Measurements from ENCODE around the gene FBXO5.
"Not testable (repeated sequence)": the region's sequence is repeated elsewhere in the genome, so short reads cannot be mapped to it uniquely, and the experiment has no call there.

FBXO5 gene, protein sequence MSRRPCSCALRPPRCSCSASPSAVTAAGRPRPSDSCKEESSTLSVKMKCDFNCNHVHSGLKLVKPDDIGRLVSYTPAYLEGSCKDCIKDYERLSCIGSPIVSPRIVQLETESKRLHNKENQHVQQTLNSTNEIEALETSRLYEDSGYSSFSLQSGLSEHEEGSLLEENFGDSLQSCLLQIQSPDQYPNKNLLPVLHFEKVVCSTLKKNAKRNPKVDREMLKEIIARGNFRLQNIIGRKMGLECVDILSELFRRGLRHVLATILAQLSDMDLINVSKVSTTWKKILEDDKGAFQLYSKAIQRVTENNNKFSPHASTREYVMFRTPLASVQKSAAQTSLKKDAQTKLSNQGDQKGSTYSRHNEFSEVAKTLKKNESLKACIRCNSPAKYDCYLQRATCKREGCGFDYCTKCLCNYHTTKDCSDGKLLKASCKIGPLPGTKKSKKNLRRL

GRCh38 chr6:152982904-152983636, at the start of gene FBXO5:
TSS of gene FBXO5 (minus strand) at chr6:152983041. CDS start at chr6:152982959, 82 bp downstream.
- DNase-seq, result peak; percentile 99

- peak; percentile 66 for DNase-seq
Measured at GRCh38 chr6:153032255-153032882, 49.5 kb upstream of the FBXO5 start.

GRCh38 chr6:153031335-153031955, 48.6 kb upstream of the FBXO5 start:
- no peak for DNase-seq

DNA sequence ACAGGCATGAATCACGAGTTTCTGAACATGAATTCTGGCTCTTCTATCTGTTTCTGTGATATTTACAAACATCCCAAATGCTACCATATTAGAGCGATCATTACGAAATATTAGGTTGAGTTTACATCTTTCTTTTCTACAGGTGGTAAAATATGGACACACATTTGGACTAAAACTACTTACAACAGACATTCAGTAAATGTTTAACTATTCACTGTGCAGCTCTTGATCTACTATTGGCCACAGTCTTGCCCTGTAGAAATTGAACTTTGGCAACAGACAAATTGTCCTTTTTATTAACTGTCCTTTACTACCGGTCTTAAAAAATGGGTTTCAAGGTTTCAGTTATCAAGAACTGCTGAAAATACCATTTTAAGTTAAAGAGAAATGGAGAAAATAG, 46.1 kb upstream of the FBXO5 start:
- DNase-seq, result no peak

DNA sequence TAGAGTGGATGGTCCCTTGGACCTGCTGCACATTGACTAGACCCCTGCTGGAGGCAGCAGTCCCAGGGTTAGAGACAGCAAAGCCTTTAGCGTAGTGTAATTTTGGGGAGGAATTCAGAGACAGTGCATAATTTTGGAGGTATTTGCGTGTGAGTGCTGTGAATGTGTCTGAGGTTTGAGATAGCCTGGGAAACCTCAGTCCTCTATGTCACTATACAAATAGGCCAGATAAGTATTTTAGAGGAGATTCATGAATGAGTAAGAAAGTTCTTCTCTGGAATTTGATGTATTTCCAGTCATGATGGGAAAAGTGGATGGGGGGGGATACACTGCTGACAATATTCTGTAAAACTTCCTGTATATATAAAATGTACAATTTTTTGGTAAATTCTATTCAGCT, 45.4 kb upstream of the FBXO5 start:
- DNase-seq, result no peak

- DNase-seq, result no peak
Measured at GRCh38 chr6:153027480-153027879, 44.6 kb upstream of the FBXO5 start.

GRCh38 chr6:153024709-153025017, 41.8 kb upstream of the FBXO5 start:
- DNase-seq, result no peak

DNA sequence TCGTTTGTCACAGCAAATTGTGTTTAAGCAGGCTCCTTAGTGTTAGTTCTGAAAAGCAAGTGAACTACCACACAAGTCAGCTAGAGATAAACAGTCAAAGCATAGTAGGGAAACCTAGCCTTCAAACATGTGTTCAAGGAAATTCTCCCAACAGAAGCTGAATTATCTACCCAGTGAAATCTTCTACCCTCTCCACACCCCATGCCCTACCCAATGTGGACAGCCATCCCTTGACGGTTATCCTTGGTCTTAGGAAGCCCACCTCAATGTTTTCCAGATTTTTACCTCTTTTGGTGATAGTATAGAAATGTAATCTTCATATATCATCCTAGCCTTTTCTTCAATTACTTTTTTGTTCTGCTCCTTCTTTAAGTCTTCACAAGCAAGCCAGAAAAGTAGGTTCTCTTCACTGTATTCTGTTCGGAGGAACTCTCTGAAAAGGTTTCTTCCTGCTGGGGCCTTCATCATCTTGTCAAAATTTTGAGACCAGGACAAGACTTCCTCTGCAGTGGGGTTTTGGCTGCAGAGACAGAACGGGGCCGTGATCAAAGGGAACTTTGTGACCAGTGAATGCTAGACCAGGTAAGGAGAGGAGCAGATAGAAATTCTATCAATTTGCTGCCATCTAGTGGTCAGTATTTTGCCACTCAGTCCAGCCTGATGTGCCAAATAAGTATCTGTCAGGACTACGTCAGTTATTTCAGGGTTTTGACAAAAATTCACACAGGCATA, 41.3 kb upstream of the FBXO5 start:
- DNase-seq, result peak; percentile 75

DNA sequence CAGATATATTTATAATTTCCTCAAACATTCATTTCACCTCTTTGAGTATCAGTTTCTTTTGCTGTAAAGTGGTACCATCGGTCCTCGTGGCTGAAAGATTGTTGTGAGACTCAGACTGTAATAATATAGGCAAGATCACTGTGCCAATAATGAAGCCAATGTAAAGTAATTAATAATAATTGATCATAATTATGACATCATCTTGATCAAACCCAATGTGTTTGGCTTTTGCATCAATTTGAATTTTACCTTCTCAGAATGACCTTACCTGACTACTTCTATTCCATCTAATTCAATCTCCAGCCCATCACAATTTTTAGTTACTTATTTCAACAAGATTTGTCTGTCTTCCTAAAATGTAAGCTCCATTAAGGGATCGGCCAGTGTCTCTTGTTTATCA, 35.5 kb upstream of the FBXO5 start:
- DNase-seq, result no peak

DNA sequence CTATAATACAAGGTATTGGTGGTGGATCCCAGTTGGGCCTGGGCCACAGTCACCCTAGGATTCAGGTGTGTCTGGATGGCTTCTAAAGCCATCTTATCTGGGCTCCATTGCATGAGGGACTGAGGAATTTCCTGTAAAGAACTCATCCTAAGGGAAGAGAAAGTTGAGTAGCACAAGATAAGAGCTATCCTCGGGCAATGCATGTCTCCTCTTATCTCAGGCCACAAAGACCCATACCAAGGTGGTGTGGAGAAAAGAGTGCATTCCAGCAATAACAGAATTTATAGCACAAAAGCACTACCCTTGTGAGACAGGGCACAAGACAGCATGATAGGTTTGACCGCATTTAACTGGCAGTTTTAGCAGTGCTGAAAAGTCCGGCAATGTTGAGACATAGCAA, 34.0 kb upstream of the FBXO5 start:
- DNase-seq, result no peak

DNA sequence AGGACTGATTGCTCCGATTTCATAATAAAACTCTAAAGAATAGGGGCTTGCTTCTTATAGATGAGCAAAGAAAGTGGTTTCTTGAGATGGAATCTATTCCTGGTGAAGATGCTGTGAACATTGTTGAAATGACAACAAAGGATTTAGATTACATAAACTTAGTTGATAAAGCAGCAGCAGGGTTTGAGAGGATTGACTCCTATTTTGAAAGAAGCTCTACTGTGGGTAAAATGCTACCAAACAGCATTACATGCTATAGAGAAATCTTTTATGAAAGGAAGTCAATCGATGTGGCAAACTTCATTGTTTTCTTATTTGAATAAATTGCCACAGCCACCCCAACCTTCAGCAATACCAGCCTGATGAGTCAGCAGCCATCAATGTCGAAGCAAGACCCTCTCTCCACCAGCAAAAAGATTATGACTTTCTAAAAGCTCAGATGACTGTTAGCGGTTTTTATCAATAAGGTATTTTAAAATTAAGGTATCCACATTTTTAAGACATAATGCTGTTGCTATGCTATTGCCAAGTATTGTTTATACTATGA, 32.3 kb upstream of the FBXO5 start:
- DNase-seq, result no peak

GRCh38 chr6:153013438-153013837, 30.6 kb upstream of the FBXO5 start:
- no peak for DNase-seq

- DNase-seq, result no peak
Measured at GRCh38 chr6:153012856-153013255, 30.0 kb upstream of the FBXO5 start.

DNA sequence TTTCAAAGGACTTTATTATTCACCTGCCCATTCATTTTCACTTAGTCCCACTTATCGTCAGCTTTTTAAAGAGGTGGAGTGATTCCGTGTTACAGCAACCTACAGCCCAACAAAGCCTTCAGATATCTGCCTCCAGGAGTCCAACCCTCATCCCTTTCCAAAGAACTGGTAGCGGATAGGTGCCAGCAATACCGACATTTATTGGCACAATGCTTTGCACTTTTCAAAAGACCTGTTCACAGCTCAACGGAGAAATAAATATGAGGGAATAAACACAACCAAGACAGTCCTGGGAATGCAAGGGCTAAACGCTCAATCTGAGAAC, 20.5 kb upstream of the FBXO5 start:
- DNase-seq, result no peak

- DNase-seq, result peak; percentile 97
Measured at GRCh38 chr6:153002613-153003365, 19.9 kb upstream of the FBXO5 start, which contains the start of gene MTRF1L. TSS of gene MTRF1L (minus strand) at chr6:153002709. CDS start at chr6:153002685, 24 bp downstream.

GRCh38 chr6:153001767-153002612, 19.1 kb upstream of the FBXO5 start:
- peak; percentile 23 for DNase-seq

DNA sequence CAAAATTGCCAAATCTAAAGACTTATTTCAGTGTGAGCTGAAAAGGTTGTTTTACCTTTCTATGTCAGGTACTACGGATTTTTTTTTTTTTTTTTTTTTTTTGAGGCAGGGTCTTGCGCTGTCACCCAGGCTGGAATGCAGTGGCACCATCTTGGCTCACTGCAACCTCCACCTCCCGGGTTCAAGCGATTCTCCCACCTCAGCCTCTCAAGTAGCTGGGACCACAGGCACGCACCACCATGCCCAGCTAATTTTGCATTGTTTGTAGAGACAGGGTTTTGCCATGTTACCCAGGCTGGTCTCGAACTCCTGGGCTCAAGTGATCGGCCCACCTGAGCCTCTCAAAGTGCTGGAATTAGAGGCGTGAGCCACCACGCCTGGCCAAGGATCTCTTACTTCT, 17.9 kb upstream of the FBXO5 start:
- not testable (repeated sequence) for DNase-seq

GRCh38 chr6:153000243-153000642, 17.4 kb upstream of the FBXO5 start:
- DNase-seq, result no peak

DNA sequence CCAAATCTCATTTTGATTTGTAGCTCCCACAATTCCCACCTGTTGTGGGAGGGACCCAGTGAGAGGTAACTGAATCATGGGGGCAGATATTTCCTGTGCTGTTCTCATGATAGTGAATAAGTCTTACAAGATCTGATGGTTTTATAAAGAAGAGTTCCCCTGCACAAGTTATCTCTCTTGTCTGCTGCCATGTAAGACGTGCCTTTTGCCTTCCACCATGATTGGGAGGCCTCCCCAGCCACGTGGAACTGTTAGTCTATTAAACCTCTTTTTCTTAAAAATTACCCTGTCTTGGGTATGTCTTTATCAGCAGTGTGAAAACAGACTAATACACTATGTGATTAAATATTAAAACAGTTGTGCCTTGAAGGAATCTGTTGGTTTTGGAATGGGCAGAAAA, 16.7 kb upstream of the FBXO5 start:
- DNase-seq, result not testable (repeated sequence)

- no peak for DNase-seq
Measured at GRCh38 chr6:152993847-152994246, 11.0 kb upstream of the FBXO5 start.

GRCh38 chr6:152993431-152993830, 10.6 kb upstream of the FBXO5 start:
- no peak for DNase-seq

Measured in suppressor macrophage treated with lipopolysaccharide for 4 hours (primary cell).